Transverse colon (tissue), 4 donors: Measurements from ENCODE around the gene CDK15.

Experiments
- EP300 ChIP-seq: sonication (generic); formaldehyde crosslinking; IDR thresholded peaks from one replicate; pipeline ENCODE4 v1.6.1; 2017; ENCODE audit warnings: antibody characterized with exemption, low read depth
- POLR2AphosphoS5 ChIP-seq, 3 donors: sonication (generic); formaldehyde crosslinking; IDR thresholded peaks; one replicate each; pipeline ENCODE4 v1.6.1; 2016; ENCODE audit warnings: antibody characterized with exemption in 3 of 3
- TF ChIP-seq, protein P1 (sequence below), 5 experiments: fragments of 200-600 bp in 3 of 5; fragments of 450-650 bp in 2 of 5; sonication (generic) in 3 of 5; IDR thresholded peaks; 1 replicate in 2 of 5; 2 replicates in 3 of 5; pipeline ENCODE4 v1.5.1; 2016 to 2017; ENCODE audit warnings: antibody characterized with exemption in 5 of 5, inconsistent platforms in 3 of 5, mild to moderate bottlenecking in 2 of 5, moderate library complexity in 1 of 5

DNA sequence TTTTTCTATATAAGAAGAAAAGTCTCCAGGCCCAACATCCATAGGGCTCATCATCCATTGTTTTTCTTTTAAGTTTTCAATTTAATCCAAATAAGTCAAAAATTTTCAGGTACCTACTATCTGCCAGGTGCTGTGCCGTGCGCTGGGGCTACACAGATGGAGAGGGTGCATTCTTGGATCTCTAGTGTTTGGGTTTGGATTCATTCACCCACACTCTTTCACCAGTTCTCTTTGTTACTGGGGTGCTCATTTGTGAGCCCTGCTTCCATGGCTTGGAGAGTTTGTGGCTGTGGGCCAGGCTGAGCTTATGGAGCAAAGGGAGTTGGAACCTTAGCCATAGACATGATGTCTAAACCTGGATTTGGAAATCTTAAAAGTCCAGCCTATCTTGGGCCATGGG lies 51.0 kb downstream of the CDK15 start:
- TF ChIP-seq, protein P1, sequence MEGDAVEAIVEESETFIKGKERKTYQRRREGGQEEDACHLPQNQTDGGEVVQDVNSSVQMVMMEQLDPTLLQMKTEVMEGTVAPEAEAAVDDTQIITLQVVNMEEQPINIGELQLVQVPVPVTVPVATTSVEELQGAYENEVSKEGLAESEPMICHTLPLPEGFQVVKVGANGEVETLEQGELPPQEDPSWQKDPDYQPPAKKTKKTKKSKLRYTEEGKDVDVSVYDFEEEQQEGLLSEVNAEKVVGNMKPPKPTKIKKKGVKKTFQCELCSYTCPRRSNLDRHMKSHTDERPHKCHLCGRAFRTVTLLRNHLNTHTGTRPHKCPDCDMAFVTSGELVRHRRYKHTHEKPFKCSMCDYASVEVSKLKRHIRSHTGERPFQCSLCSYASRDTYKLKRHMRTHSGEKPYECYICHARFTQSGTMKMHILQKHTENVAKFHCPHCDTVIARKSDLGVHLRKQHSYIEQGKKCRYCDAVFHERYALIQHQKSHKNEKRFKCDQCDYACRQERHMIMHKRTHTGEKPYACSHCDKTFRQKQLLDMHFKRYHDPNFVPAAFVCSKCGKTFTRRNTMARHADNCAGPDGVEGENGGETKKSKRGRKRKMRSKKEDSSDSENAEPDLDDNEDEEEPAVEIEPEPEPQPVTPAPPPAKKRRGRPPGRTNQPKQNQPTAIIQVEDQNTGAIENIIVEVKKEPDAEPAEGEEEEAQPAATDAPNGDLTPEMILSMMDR (IDR thresholded peaks at IDR 0.05) = no peak
- TF ChIP-seq EP300 (no peak), POLR2AphosphoS5 (IDR thresholded peaks at IDR 0.05) (no peak)
